HG03571 (cell line): Measurements from ENCODE around the gene AKAP6.

Source experiments
- ATAC-seq: cut with Tn5 transposase; IDR thresholded peaks from one replicate; pipeline ENCODE4 v1.9.1; 2021; ENCODE audit not compliant: unreplicated experiment

Gene AKAP6

GRCh38 chr14:32802295-32802694 is 473.2 kb downstream of the AKAP6 start:
- no peak for ATAC-seq

GRCh38 chr14:32805979-32806378 is 476.9 kb downstream of the AKAP6 start:
- ATAC-seq, result no peak

GRCh38 chr14:32808644-32809043 is 479.5 kb downstream of the AKAP6 start:
- ATAC-seq, result no peak

GRCh38 chr14:32809255-32809654 is 480.2 kb downstream of the AKAP6 start:
- no peak for ATAC-seq

GRCh38 chr14:32813401-32813800 is 484.3 kb downstream of the AKAP6 start:
- ATAC-seq, result no peak

GRCh38 chr14:32814721-32815120 is 485.6 kb downstream of the AKAP6 start:
- no peak for ATAC-seq

- no peak for ATAC-seq
Measured at GRCh38 chr14:32816588-32816987, 487.5 kb downstream of the AKAP6 start.

- no peak for ATAC-seq
Measured at GRCh38 chr14:32817780-32818179, 488.7 kb downstream of the AKAP6 start.

- no peak for ATAC-seq
Measured at GRCh38 chr14:32818581-32818980, 489.5 kb downstream of the AKAP6 start.

- ATAC-seq, result no peak
Measured at GRCh38 chr14:32820181-32820580, 491.1 kb downstream of the AKAP6 start.

GRCh38 chr14:32820682-32821081 is 491.6 kb downstream of the AKAP6 start:
- no peak for ATAC-seq

GRCh38 chr14:32821964-32822653 is 493.0 kb downstream of the AKAP6 start:
- ATAC-seq, result no peak

- no peak for ATAC-seq
Measured at GRCh38 chr14:32823706-32824105, 494.6 kb downstream of the AKAP6 start.

- no peak for ATAC-seq
Measured at GRCh38 chr14:32824195-32824594, 495.1 kb downstream of the AKAP6 start.

GRCh38 chr14:32825058-32825457 is 496.0 kb downstream of the AKAP6 start:
- ATAC-seq, result no peak

GRCh38 chr14:32826404-32827082 is 497.4 kb downstream of the AKAP6 start:
- no peak for ATAC-seq

- no peak for ATAC-seq
Measured at GRCh38 chr14:32827514-32827913, 498.4 kb downstream of the AKAP6 start.

GRCh38 chr14:32835924-32836323 is 506.8 kb downstream of the AKAP6 start:
- no peak for ATAC-seq

- no peak for ATAC-seq
Measured at GRCh38 chr14:32841698-32842097, 512.6 kb downstream of the AKAP6 start.

- ATAC-seq, result no peak
Measured at GRCh38 chr14:32846821-32847365, 517.8 kb downstream of the AKAP6 start.

GRCh38 chr14:32847867-32848266 is 518.8 kb downstream of the AKAP6 start:
- no peak for ATAC-seq

GRCh38 chr14:32865827-32866376 is 536.8 kb downstream of the AKAP6 start:
- ATAC-seq, result no peak
